Fibroblast of lung (primary cell): ENCODE measurements around the gene GSTM3. TPM values are rescaled to one million over a fixed set of nuclear protein-coding genes. Genes with fewer than 3 reads are reported as not detected.
A peak's percentile ranks its signal among the peaks of the same experiment; 100 is the strongest.

Experiments
- DNase-seq, 2 donors: peaks; one replicate each; pipeline versions ENCODE4 v3.0.0 to v3.0.0-alpha.2; 2010; ENCODE audit warnings: low read depth in 2 of 2
- H2AFZ ChIP-seq: 2 replicates; pipeline ENCODE4 v1.5.1; 2012; ENCODE audit warnings: low read length, control low read depth, inconsistent platforms
- H3K27ac ChIP-seq: 2 replicates; pipeline ENCODE4 v1.5.1; 2011; ENCODE audit warnings: low read length, control low read depth; ENCODE audit not compliant: insufficient read depth
- H3K27me3 ChIP-seq: 2 replicates; pipeline ENCODE4 v1.5.1; 2011; ENCODE audit warnings: mild to moderate bottlenecking, low read length; ENCODE audit not compliant: control insufficient read depth, insufficient read depth
- H3K36me3 ChIP-seq: 2 replicates; pipeline ENCODE4 v1.5.1; 2011; ENCODE audit warnings: low read length; ENCODE audit not compliant: control insufficient read depth, insufficient read depth
- H3K4me1 ChIP-seq: 2 replicates; pipeline ENCODE4 v1.5.1; 2011; ENCODE audit warnings: low read length; ENCODE audit not compliant: control insufficient read depth, insufficient read depth; ENCODE audit errors: extremely low read depth
- H3K4me2 ChIP-seq: 2 replicates; pipeline ENCODE4 v1.5.1; 2011; ENCODE audit warnings: low read length, control low read depth; ENCODE audit not compliant: insufficient read depth; ENCODE audit errors: extremely low read depth
- H3K4me3 ChIP-seq, 4 experiments: fragments of 200-600 bp in 1 of 4; sonication (generic) in 1 of 4; replicated peaks in 1 of 4; 2 replicates each; pipeline ENCODE4 v1.5.1; 2011 to 2016; ENCODE audit warnings: low read length in 4 of 4, low read depth in 3 of 4, mild to moderate bottlenecking in 3 of 4, control low read depth in 2 of 4, inconsistent platforms in 1 of 4, mixed read lengths in 1 of 4; ENCODE audit not compliant: insufficient read depth in 1 of 4; ENCODE audit errors: control extremely low read depth in 1 of 4
- H3K79me2 ChIP-seq: 2 replicates; pipeline ENCODE4 v1.5.1; 2012; ENCODE audit warnings: mild to moderate bottlenecking, low read length, inconsistent platforms; ENCODE audit not compliant: control insufficient read depth, insufficient read depth
- H3K9ac ChIP-seq: 2 replicates; pipeline ENCODE4 v1.5.1; 2011; ENCODE audit warnings: mild to moderate bottlenecking, low read length, control low read depth; ENCODE audit not compliant: insufficient read depth
- H3K9me3 ChIP-seq: 2 replicates; pipeline ENCODE4 v1.5.1; 2012; ENCODE audit warnings: low read depth, low read length; ENCODE audit not compliant: control insufficient read depth, insufficient read depth
- H4K20me1 ChIP-seq: 2 replicates; pipeline ENCODE4 v1.5.1; 2011; ENCODE audit warnings: low read length; ENCODE audit not compliant: control insufficient read depth, insufficient read depth; ENCODE audit errors: extremely low read depth
- EZH2 ChIP-seq: IDR thresholded peaks from 2 replicates; pipeline ENCODE4 v1.5.1; 2012; ENCODE audit warnings: low read length, control low read depth, mild to moderate bottlenecking; ENCODE audit errors: missing control alignments
- polyA plus RNA-seq, 2 donors: library from polyadenylated mRNA; depleted of rRNA in 1 of 2; stranded (reverse) in 1 of 2; unstranded in 1 of 2; fragments of >200 nt; gene quantifications; 2 replicates each; pipeline ENCODE4 v1.2.1, GENCODE V29; 2011 to 2012; ENCODE audit warnings: missing spikeins in 1 of 2
- total RNA-seq: library from RNA; depleted of rRNA; stranded (reverse); fragments of >200 nt; gene quantifications from 2 replicates; pipeline ENCODE4 v1.2.1, GENCODE V29; 2014
- TF ChIP-seq, protein P1 (sequence below), 2 donors: IDR thresholded peaks in 1 of 2; conservative IDR thresholded peaks in 1 of 2; 1 replicate in 1 of 2; 2 replicates in 1 of 2; pipeline ENCODE4 v1.5.1; 2011 to 2012; ENCODE audit warnings: low read length in 2 of 2, control low read depth in 1 of 2, inconsistent platforms in 1 of 2, low read depth in 1 of 2, mild to moderate bottlenecking in 1 of 2

The GSTM3 gene
- total and polyA plus RNA-seq, 2 donors (not counting 1 experiment from before 2014, with no cell fraction given) = 51.4 to 207 TPM

DNA sequence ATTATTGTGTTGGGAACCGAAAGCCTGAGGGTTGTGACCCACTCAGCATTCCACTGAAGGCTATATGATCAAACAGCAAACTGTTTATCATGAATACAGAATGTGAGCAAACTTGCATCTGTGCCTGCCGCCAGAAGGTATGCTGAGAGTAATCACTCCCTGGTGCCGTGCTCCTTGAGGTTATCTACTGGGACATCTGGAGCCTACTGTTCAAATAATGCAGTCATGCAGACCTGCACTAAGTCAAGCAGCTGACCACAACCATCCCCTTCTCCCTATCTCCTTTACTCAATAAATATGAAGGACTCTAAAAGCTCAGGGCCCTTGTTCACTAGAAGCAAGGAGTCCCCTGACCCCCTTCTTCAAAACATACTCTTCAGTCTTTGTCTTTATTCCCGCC is 15.3 kb downstream of the GSTM3 start:
- Histone ChIP-seq H3K9ac (no peak overlapping the region), H3K36me3 (no peaks in the 10 kb centered on the region), H3K27ac (no peak overlapping the region), H2AFZ (no peak overlapping the region), H3K4me1 (no peaks in the 10 kb centered on the region), H3K27me3 (peaks cover 3% of the 10 kb centered on the region), H3K4me3 (no peak overlapping the region), H3K4me2 (no peak overlapping the region), H3K79me2 (no peaks in the 10 kb centered on the region), H3K9me3 (no peaks in the 10 kb centered on the region), H4K20me1 (no peaks in the 10 kb centered on the region)
- TF ChIP-seq, protein P1, sequence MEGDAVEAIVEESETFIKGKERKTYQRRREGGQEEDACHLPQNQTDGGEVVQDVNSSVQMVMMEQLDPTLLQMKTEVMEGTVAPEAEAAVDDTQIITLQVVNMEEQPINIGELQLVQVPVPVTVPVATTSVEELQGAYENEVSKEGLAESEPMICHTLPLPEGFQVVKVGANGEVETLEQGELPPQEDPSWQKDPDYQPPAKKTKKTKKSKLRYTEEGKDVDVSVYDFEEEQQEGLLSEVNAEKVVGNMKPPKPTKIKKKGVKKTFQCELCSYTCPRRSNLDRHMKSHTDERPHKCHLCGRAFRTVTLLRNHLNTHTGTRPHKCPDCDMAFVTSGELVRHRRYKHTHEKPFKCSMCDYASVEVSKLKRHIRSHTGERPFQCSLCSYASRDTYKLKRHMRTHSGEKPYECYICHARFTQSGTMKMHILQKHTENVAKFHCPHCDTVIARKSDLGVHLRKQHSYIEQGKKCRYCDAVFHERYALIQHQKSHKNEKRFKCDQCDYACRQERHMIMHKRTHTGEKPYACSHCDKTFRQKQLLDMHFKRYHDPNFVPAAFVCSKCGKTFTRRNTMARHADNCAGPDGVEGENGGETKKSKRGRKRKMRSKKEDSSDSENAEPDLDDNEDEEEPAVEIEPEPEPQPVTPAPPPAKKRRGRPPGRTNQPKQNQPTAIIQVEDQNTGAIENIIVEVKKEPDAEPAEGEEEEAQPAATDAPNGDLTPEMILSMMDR (conservative IDR thresholded peaks at IDR 0.05 in 1 of 2, IDR thresholded peaks at IDR 0.05 in 1 of 2; ENCODE audit: low read depth in 1 of 2, low read length in 2 of 2) = no peak
- TF ChIP-seq EZH2 = no peak
- no peak for DNase-seq

DNA sequence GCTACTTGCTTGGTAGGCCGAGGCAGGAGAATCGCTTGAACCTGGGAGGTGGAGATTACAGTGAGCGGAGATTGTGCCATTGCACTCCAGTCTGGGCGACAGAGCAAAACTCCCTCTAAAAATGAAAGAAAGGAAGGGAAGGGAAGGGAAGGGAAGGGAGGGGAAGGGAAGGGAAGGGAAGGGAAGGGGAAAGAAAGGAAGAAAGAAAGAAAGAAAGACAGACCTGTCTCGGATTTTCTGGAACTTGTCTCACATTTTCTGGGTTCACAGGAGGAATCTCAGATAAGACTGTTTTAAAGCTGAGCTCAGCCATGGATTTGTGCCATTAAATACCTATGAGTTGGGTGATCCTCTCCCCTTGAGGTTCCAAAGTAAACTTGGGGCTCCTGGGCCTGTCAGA is 15.9 kb downstream of the GSTM3 start:
- Histone ChIP-seq H3K9me3 (no peaks in the 10 kb centered on the region), H3K36me3 (no peaks in the 10 kb centered on the region), H3K4me2 (no peak overlapping the region)

DNA sequence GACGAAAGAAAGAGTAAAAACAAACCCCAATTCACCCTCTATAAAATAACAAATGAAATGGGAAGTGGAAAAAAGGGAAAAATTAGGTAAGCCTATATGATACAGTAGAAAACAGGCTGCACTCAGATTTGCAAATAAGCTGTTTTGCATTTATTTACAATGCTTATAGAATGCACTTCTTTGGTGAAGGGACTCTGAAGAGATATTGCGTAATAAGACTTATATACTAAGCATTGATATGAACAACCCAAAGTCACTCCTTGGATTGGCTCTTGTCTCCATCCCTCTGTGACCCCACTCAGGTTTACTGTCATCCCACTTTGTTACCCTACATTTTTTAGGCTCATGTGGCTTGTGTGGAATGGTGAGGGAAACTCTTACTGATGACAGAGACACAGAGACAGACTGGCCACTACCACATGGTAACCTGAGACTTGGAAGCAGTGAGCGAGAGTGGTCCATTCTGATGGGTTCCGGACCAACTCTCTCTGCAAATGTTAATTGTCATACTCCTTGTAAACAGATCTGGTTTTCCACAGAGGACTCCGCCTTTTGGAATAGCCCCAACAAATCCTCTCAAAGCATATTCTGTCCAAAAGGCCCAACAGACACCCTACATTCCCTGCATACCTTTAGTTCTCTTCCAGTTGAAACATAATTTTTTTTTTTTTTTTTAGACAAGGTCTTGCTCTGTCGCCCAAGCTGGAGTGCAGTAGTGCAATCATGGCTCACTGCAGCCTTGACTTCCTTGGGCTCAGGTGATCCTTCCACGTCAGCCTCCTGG is 17.7 kb downstream of the GSTM3 start:
- H2AFZ ChIP-seq = no peak overlapping the region
- TF ChIP-seq EZH2 = no peak
- TF ChIP-seq, protein P1 (conservative IDR thresholded peaks at IDR 0.05 in 1 of 2, IDR thresholded peaks at IDR 0.05 in 1 of 2; ENCODE audit: low read depth in 1 of 2, low read length in 2 of 2) = no peak

More for the DNA sequence above, 15.9 kb downstream of the GSTM3 start:
- Histone ChIP-seq H4K20me1 (no peaks in the 10 kb centered on the region), H2AFZ (no peak overlapping the region), H3K4me1 (no peaks in the 10 kb centered on the region), H3K79me2 (no peaks in the 10 kb centered on the region), H3K9ac (no peak overlapping the region), H3K27ac (no peak overlapping the region), H3K27me3 (peaks cover 3% of the 10 kb centered on the region), H3K4me3 (no peak overlapping the region)
- TF ChIP-seq, protein P1 (conservative IDR thresholded peaks at IDR 0.05 in 1 of 2, IDR thresholded peaks at IDR 0.05 in 1 of 2; ENCODE audit: low read depth in 1 of 2, low read length in 2 of 2) = no peak
- no peak for TF ChIP-seq EZH2
- DNase-seq = no peak

More for the DNA sequence above, 17.7 kb downstream of the GSTM3 start:
- no peaks in the 10 kb centered on the region for H3K9me3 ChIP-seq
- no peaks in the 10 kb centered on the region for H3K79me2 ChIP-seq
- no peaks in the 10 kb centered on the region for H3K27me3 ChIP-seq
- H3K27ac ChIP-seq = no peak overlapping the region
- no peak overlapping the region for H3K4me3 ChIP-seq
- no peaks in the 10 kb centered on the region for H4K20me1 ChIP-seq
- no peaks in the 10 kb centered on the region for H3K4me1 ChIP-seq
- no peak overlapping the region for H3K9ac ChIP-seq
- peak in 1 of 2 donors; percentile 27 for DNase-seq
- H3K4me2 ChIP-seq = no peak overlapping the region
- H3K36me3 ChIP-seq = no peaks in the 10 kb centered on the region
